NCI-H345 (cell line): ENCODE measurements around the gene RRH.

ENCODE experiments used
- DNase-seq: peaks from one replicate; lab custom pipeline; 2025; lab: John Stamatoyannopoulos, UW

Gene RRH

GRCh38 chr4:109887071-109887470, 59.3 kb downstream of the RRH start:
- DNase-seq = no peak

- DNase-seq = no peak
These were observed 62.3 kb downstream of the RRH start for GRCh38 chr4:109890076-109890475.
